Measurements from ENCODE around the gene SLC4A4.

The SLC4A4 gene

GRCh38 chr4:71473541-71474240 is 134.9 kb downstream of the SLC4A4 start:
- no peak for DNase-seq (ENCODE audit: low spot score)

GRCh38 chr4:71474731-71475130 is 135.9 kb downstream of the SLC4A4 start:
- DNase-seq (ENCODE audit: low spot score), result no peak

GRCh38 chr4:71476240-71476639 is 137.4 kb downstream of the SLC4A4 start:
- DNase-seq (ENCODE audit: low spot score), result no peak

GRCh38 chr4:71486550-71487343 is 147.9 kb downstream of the SLC4A4 start:
- no peak for DNase-seq (ENCODE audit: low spot score)

- DNase-seq (ENCODE audit: low spot score), result peak; percentile 67
Observed at GRCh38 chr4:71487344-71487920, 148.6 kb downstream of the SLC4A4 start.

- no peak for DNase-seq (ENCODE audit: low spot score)
Observed at GRCh38 chr4:71494539-71494938, 155.7 kb downstream of the SLC4A4 start.

- DNase-seq (ENCODE audit: low spot score), result no peak
Observed at GRCh38 chr4:71495454-71495853, 156.6 kb downstream of the SLC4A4 start.

GRCh38 chr4:71497078-71497477 is 158.3 kb downstream of the SLC4A4 start:
- DNase-seq (ENCODE audit: low spot score), result no peak

- no peak for DNase-seq (ENCODE audit: low spot score)
Observed at GRCh38 chr4:71498002-71498401, 159.2 kb downstream of the SLC4A4 start.

GRCh38 chr4:71498625-71499024 is 159.8 kb downstream of the SLC4A4 start:
- DNase-seq (ENCODE audit: low spot score), result peak; percentile 24

GRCh38 chr4:71501992-71502391 is 163.2 kb downstream of the SLC4A4 start:
- no peak for DNase-seq (ENCODE audit: low spot score)

GRCh38 chr4:71518283-71518989 is 179.6 kb downstream of the SLC4A4 start:
- DNase-seq (ENCODE audit: low spot score), result no peak

- no peak for DNase-seq (ENCODE audit: low spot score)
Observed at GRCh38 chr4:71520308-71520707, 181.5 kb downstream of the SLC4A4 start.

GRCh38 chr4:71520850-71521249 is 182.0 kb downstream of the SLC4A4 start:
- no peak for DNase-seq (ENCODE audit: low spot score)

- no peak for DNase-seq (ENCODE audit: low spot score)
Observed at GRCh38 chr4:71524756-71525155, 185.9 kb downstream of the SLC4A4 start.

- no peak for DNase-seq (ENCODE audit: low spot score)
Observed at GRCh38 chr4:71526637-71527406, 188.0 kb downstream of the SLC4A4 start.

- no peak for DNase-seq (ENCODE audit: low spot score)
Observed at GRCh38 chr4:71532407-71532806, 193.6 kb downstream of the SLC4A4 start.

GRCh38 chr4:71533121-71533520 is 194.3 kb downstream of the SLC4A4 start:
- DNase-seq (ENCODE audit: low spot score), result no peak

GRCh38 chr4:71537551-71538065 is 198.8 kb downstream of the SLC4A4 start:
- DNase-seq (ENCODE audit: low spot score), result no peak

GRCh38 chr4:71538528-71538927 is 199.7 kb downstream of the SLC4A4 start:
- DNase-seq (ENCODE audit: low spot score), result no peak

GRCh38 chr4:71540749-71541269 is 202.0 kb downstream of the SLC4A4 start:
- no peak for DNase-seq (ENCODE audit: low spot score)

Measured in putamen (tissue), 1 donor.